AG08395 (cell line): ENCODE results near the gene MTHFD1L.
"Not testable (repeated sequence)": the region's sequence is repeated elsewhere in the genome, so short reads cannot be mapped to it uniquely, and the experiment has no call there.

Experiments used
- DNase-seq: peaks from one replicate; pipeline ENCODE4 v3.0.0; 2012; ENCODE audit warnings: mixed read lengths, low spot score

Gene MTHFD1L

DNA sequence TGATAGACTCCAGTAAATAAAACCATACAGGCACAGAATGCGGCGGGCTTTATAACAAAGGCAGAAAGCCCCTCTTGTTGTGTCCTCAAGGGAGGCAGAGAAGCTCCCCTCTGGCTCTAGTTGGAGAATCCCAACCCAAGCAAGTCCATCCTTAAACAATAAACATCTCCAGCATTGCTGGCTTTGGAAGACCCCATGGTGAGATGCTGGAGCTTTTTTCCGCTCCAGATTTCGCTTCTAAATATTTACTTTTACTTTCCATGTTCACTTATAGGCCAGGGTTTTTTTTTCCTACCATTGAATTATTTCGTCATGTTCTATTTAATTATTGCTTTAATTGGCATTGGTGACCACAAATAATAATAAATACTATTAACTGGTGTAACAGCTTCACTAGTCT, 176.2 kb downstream of the MTHFD1L start:
- no peak for DNase-seq

GRCh38 chr6:151042911-151043330, 177.4 kb downstream of the MTHFD1L start:
- not testable (repeated sequence) for DNase-seq

DNA sequence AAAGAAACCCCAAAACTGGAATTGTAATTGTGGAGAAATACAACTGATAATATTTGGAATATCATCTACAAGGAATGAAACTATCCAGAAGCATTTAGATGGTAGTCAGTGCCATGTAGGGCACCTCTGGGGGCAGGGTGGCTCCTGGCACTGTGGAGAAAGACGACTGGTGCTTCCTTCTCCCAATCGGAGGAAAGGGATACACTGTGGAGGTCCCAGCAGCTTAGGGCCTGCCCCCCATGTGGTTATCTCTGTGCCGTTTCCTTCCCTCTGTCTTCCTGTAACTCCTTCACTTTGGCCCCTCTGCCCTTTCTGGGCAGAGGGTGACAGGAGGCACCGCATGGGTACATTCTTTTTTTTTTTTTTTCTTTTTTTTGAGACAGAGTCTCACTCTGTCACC, 178.4 kb downstream of the MTHFD1L start:
- DNase-seq: no peak

DNA sequence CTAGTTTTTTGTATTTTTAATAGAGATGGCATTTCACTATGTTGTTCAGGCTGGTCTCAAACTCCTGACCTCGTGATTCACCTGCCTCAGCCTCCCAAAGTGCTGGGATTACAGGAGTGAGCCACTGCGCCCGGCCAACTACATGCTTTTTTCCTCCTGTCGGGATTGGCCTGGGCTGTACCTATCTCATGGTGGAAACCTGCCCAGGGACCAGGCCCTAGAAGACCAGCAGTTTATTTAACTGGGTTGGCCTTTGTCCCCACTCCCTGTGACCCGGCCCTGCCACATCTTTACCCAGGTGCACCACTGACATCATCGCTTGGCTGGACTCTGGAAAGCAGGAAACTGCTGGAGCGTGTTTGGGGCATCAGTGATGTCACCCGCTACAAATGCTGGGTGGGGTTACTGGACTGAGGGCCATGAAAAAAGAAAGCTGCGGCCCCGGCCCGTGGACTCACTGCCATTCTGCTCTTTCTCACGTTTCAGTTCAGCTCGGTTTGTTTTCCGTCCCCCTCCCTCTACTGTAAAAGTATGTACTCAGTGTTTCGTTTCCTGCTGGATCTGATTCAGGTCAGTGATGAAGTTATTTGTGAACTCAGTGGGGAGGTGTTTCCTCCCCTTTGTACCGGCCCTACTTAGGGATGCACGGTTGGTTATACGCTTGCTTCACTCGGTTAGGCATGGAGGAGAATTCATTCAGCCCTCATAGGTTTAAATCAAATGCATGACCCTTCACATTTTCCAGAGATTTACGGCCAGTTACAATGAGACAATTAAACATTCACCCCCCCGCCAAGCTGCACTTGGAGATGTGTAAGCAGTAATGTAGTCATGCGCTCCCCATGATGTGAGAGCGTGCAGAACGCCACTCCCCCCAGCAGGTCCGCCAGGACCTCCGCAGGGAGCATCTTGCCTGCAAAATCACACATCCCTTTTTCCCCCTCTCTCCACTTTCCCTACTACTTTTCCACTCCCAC, 179.3 kb downstream of the MTHFD1L start:
- DNase-seq: no peak

- DNase-seq: peak; percentile 13
Measured at GRCh38 chr6:151045511-151046222, 180.2 kb downstream of the MTHFD1L start.

- no peak for DNase-seq
Measured at GRCh38 chr6:151051164-151051563, 185.7 kb downstream of the MTHFD1L start.

- DNase-seq: no peak
Measured at GRCh38 chr6:151052021-151052646, 186.6 kb downstream of the MTHFD1L start.

DNA sequence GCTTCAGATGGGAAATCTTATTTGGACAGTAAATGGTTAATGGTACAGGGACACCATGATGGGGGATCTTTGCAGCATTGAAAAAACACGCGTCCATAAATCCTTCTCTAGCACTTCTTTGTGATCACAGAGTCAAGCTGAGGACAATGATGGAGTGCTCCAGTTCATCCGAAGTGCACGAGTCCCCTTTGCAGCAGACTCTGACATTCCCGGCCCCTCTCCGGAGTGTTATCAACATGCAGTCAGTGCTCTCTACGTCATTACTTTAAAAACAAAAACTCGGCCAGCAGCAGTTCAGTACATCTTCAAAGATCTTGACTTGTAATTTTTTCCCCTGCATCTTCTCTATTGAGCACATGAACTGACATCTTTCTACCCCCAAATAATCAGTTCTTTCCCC, 188.8 kb downstream of the MTHFD1L start:
- no peak for DNase-seq

DNA sequence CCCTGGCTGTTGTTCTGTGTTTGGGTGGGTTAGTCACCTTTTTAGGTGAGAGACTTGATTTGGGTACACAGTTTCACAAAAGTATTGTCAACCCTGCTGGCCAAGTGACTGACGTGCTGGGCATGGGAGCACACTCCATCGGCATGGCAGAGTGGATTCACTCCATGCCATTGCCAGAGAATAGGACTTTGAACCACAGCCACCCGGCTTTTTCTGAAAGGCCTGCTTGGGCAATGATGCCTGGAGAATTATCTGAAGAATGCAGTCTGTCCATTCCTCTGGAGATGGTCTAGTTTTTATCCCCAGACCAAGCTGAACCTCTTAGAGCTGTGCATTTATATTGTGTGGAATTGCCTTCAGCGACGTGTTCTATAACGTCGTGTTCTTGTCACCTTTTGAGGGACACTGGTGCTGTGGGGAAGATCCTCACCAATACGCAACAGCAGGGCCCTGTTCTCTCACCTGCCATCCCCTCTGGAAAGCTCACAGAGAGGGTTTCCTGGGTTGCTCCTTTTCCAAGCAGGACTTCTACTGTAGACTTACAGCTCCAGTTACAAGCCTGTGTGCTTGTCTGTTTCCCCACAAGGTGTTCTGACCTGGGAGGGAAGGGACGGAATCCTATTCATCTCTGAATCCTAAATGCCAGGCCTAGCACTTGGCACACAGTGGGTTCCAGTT, 190.9 kb downstream of the MTHFD1L start:
- DNase-seq: no peak

DNA sequence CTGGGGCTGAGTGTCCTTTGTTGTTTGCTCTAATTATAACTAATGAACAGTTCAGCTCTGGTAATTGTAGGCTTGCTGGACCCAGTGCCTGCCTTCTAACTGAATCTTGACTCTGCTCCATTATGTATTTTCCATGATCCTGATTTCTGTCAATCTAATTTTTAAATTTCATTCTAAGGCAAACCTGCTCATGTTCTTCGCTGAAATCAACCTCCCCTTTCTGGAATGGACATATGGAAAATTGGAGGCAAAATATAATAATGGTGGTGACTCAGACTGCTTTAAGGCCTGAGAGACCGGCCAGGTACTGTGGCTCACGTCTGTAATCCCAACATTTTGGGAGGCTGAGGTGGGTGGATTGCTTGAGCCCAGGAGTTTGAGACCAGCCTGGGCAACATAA, 191.6 kb downstream of the MTHFD1L start:
- no peak for DNase-seq

GRCh38 chr6:151058021-151058733, 192.7 kb downstream of the MTHFD1L start:
- DNase-seq: no peak

DNA sequence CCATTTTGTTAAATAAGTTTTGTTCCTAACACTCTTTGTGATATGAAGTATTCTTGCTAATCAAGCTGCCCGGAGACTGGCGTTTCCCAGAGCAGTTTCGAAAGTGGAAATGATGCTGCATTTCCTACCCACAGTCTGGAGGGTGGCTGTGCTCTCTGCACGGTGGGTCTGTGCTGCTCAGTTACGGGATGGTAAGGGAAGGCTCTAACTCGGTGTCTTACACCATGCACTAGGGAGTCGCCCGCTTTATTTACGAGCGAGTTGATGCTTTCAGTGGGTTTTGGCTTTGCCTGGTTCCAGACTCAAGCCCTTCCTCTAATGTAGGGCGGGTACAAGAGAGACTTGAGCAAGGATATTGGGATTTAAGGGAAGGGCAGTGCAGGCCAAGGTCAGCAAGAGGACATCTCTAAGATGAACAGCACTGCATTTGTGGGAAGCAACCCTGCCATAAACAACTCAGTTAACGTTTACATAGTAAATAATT, 194.2 kb downstream of the MTHFD1L start:
- DNase-seq: peak; percentile 10

- DNase-seq: peak; percentile 79
Measured at GRCh38 chr6:151060096-151060765, 194.7 kb downstream of the MTHFD1L start.

DNA sequence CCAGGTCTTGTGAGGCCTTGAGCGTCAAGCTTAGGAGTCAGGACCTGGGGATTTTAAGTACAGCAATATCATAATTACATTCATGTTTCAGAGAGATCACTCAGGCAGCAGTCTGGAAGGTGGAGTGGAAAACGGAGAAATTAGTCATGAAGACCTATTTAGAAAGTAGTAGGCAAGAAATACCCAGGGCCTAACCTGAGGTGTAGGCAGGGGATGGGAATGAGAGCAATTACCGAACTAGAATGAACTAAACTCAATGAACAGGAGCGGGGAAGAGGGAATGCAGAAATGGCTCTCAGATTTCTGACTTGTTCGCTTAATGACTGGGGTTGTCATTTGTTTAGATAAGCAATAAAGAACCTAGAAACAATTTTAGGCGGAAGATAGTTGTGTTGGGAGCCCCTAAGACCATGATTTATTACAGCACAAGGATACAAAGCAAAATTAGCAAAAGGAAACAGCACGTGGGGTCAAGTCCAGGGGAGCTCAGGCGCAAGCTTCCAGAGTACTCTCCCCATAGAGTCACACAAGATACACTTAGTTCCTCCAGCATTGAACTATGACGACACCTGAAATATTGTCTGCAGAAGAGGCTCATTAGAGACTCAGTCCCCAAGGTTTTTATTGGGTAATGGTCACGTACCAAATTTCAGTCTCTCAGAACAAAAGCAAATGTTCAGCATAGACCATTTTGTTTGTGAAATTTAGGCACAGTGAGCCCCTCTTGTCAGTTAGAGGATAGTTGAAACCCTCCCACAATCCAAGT, 195.4 kb downstream of the MTHFD1L start:
- DNase-seq: no peak

GRCh38 chr6:151063352-151063751, 197.8 kb downstream of the MTHFD1L start:
- DNase-seq: peak; percentile 48

DNA sequence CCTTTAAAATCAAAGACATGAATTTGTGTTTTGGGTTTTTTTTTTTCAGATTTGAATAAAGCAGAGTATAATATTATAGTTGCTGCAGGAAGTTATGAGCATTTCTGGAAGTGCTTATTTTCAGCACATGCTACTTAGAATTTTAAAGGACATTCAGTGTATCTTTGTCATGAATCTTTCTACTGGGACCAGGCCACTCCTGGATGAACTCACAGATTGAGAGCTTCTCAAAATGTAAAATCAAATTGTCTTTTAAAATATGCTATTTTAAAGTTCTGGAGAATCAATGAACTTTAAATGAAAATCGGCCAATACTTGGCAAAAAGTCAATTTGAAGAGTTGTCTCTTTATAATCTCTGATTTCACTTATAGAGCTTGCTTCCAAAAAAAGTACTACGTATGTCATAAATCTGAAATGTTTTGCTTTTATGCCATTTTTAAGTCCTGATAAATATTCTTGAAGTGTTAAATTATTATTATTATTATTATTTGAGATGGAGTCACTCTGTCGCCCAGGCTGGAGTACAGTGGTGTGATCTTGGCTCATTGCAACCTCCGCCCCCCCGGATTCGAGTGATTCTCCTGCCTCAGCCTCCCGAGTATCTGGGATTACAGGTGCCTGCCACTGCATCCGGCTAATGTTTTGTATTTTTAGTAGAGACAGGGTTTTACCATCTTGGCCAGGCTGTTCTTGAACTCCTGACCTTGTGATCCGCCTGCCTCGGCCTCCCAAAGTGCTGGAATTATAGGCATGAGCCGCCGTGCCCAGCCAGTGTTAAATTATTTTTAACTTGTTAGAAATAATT, 198.5 kb downstream of the MTHFD1L start:
- DNase-seq: no peak

GRCh38 chr6:151065027-151065815, 199.7 kb downstream of the MTHFD1L start:
- no peak for DNase-seq
